Choroid plexus epithelial cell (primary cell): ENCODE results near the gene PLCH1.

Source experiments
- DNase-seq: peaks from one replicate; pipeline ENCODE4 v3.0.0-alpha.2; 2010; ENCODE audit warnings: low read depth
- H3K4me3 ChIP-seq: 2 replicates; pipeline ENCODE4 v1.5.1; 2011; ENCODE audit warnings: low read depth, mild to moderate bottlenecking, control low read depth, low read length, moderate library complexity
- TF ChIP-seq, protein P1 (sequence below): conservative IDR thresholded peaks from 2 replicates; pipeline ENCODE4 v1.5.1; 2011; ENCODE audit warnings: low read depth, mild to moderate bottlenecking, control low read depth, inconsistent platforms, low read length, moderate library complexity

Gene PLCH1

DNA sequence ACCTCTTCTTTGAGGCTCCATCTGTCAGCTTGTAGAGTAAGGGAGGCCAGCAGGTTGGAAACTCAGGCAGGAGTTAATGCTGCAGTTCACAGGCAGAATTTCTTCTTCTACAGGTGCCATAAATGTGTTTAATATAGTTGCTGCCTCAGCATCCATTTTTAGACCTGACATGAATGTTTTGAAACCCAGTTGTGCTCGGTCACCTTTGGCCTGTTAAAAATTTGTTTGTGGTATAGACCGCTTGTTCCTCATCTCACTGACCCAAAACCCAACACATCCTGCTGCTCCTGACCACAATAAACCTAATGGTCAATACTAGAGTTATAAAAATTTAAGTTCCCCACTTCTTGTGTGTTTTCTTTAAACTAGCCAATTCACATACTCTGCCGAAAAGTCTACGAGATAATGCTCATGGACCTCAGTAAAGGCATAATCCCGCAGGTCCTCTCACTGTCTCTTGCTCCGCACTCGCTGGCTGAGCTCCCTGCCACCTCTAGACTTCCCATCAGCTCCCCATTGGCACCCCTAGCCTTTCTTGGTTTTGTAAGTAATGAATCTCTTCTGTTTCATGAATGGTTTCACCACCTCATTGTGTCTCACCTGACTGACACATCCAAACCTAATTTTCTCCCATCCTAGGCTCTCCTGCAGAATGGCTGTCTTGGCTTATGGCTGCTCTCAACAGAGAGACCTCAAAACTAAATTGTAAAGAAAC lies 312.9 kb downstream of the PLCH1 start:
- DNase-seq, result no peak
- TF ChIP-seq, protein P1, sequence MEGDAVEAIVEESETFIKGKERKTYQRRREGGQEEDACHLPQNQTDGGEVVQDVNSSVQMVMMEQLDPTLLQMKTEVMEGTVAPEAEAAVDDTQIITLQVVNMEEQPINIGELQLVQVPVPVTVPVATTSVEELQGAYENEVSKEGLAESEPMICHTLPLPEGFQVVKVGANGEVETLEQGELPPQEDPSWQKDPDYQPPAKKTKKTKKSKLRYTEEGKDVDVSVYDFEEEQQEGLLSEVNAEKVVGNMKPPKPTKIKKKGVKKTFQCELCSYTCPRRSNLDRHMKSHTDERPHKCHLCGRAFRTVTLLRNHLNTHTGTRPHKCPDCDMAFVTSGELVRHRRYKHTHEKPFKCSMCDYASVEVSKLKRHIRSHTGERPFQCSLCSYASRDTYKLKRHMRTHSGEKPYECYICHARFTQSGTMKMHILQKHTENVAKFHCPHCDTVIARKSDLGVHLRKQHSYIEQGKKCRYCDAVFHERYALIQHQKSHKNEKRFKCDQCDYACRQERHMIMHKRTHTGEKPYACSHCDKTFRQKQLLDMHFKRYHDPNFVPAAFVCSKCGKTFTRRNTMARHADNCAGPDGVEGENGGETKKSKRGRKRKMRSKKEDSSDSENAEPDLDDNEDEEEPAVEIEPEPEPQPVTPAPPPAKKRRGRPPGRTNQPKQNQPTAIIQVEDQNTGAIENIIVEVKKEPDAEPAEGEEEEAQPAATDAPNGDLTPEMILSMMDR, result no peak
- no peak overlapping the region for H3K4me3 ChIP-seq

DNA sequence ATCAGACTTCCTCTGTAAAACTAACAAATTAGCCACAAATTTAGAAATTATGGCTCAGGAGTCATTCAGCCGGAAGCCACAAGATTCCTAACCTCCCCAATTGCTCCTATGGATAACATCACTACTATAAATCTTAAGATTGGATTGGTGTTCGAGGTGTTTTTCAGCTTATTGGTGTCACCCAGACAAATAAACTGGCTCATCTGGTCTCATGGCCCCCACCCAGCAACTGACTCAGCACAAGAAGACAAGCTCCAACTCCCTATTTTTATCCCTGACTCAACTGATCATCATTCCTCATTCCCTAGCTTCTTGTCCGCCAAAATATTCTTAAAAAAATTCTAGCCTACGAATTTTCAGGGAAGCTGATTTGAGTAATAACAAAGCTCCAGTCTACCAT lies 316.3 kb downstream of the PLCH1 start:
- no peak overlapping the region for H3K4me3 ChIP-seq
- DNase-seq, result no peak
- TF ChIP-seq, protein P1, result no peak

DNA sequence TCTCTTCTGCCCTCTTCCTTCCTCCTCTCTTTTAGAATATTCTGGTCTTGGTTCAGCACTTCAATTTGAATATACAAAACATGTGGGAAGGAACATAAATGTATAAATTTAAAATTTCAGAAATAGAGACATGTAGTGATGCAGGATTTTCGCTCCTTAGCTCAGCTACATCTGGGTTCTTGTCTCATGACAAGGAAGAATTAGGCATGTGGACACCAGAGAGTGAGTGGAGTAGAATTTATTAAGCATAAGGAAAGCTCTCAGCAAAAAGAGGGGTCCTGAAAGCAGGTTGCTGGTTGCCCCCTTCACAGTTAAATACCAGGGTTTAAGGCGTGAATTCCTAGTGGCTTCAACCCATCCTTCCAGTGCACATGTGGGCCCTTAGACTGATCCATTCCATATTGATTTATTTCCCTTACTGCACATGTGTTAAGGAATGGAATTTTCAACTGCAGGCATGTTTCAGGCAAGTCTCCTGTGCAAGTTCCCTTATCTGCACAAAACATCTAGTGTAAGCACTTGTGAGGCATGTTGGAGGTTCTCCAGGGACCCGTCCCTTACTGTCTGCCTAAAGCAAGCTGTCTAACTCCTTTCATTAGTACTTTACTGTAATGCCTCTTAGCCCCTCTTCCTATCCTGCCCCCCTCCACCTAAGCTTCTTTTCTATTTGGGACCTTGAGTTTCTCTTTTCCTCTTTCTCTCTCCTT lies 318.2 kb downstream of the PLCH1 start:
- H3K4me3 ChIP-seq, result no peak overlapping the region
- TF ChIP-seq, protein P1, result no peak
- DNase-seq, result peak; percentile 19

DNA sequence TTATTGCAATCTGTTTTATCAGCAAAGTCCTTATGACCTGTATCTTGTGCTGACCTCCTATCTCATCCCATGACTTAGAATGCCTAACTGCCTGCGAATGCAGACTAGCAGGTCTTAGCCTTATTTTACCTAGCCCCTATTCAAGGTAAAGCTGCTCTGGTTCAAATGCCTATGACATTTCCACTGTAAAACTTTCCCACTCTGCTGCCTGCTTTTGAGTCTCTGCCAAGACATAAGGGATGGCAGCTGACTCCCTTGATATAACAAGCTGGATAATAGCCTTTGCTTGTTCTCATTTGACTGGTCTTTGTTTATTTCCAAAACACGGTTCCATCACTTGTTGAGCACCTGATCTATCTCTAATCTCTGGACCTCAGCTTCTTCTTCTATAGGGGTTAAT lies 319.5 kb downstream of the PLCH1 start:
- TF ChIP-seq, protein P1, result no peak
- DNase-seq, result no peak
- no peak overlapping the region for H3K4me3 ChIP-seq

DNA sequence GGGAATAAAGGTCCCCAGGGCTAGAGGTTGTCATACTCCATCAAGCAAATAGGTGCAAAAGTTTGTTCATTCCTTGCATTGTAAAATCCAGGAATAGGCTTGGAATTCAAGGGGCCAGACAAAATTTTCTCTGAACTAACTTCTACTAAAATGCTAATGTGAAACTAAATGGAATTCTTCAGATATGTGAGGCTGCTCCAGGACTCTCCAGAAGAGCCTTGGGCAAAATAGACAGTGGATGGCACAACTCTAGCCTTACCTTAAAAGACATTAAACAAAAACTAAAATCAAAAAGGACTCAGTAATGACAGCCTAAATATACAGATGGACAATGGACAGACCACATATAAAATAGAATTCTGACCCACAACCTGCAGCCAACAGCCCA lies 320.6 kb downstream of the PLCH1 start:
- DNase-seq, result no peak
- TF ChIP-seq, protein P1, result no peak
- no peak overlapping the region for H3K4me3 ChIP-seq

DNA sequence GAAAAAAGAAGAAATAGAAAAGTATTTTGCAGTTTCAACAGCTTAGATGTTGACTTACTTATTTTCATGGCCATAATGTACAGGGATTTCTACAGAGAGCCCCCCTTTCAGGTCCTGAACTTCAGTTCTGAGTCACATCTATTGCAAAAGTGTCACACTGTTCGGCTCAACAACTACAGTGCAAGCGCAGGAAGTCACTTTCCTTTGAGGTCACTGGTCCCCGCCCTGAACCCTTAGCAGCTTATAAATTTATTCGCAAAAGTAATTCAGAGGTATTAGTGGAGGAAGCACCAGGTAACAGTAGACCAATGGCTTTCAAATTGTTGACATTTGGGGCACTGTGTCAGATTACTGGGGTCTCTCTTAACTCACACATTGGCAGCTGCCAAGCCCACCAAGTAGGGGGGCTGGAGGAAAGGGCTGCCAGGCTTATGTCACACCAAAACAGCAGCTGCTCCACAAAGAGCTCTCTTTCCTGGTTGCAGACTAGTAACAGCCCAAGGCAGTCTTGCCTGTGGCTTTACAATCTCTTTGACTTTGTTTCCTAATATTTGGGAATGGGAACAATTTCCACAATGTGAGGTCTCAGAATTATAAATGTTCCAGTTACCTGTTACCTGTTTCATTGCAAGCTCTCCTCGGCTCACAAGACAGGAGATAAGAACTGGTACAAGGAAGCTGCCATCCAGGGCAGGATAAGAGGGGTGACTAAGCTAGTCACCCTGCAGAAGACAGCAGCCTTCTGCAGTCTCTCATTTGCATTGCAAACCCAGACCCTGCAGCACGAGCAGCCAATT lies 321.1 kb downstream of the PLCH1 start:
- TF ChIP-seq, protein P1, result no peak
- no peak overlapping the region for H3K4me3 ChIP-seq
- DNase-seq, result no peak
